H1 (cell line): ENCODE measurements around the gene TOMM7. TPM values are rescaled to one million over a fixed set of nuclear protein-coding genes. Genes with fewer than 3 reads are reported as not detected.

Source experiments
- CTCF ChIA-PET: fragments of 300-600 bp; sonication (Branson Sonifier 250); formaldehyde crosslinking; loops from one replicate; lab custom pipeline; 2021; ENCODE audit not compliant: partially characterized antibody; lab: Charles Lee
- POLR2A ChIA-PET: fragments of 300-600 bp; sonication (Branson Sonifier 250); formaldehyde crosslinking; loops from one replicate; lab custom pipeline; 2021; ENCODE audit warnings: inconsistent platforms; ENCODE audit not compliant: partially characterized antibody; lab: Charles Lee
- DNase-seq, 2 experiments: peaks; one replicate each; pipeline versions ENCODE4 v3.0.0 to v3.0.0-alpha.2; 2010 to 2022; ENCODE audit warnings: low spot score in 2 of 2, low read depth in 1 of 2, mixed read lengths in 1 of 2
- FAIRE-seq: peaks from 2 replicates; lab custom pipeline; 2011; peaks lifted over from hg19 to GRCh38; lab: Jason Lieb, UNC
- H2AFZ ChIP-seq: 2 replicates; pipeline ENCODE4 v1.8.1; 2012; ENCODE audit warnings: low read length, inconsistent platforms
- H2AK5ac ChIP-seq: 2 replicates; pipeline ENCODE4 v1.6.1; 2013; ENCODE audit warnings: low read depth, low read length
- H2BK120ac ChIP-seq: replicated peaks from 2 replicates; pipeline ENCODE3; 2013; ENCODE audit warnings: low read depth, low read length, inconsistent platforms
- H2BK12ac ChIP-seq: 2 replicates; pipeline ENCODE4 v1.6.1; 2013; ENCODE audit warnings: low read depth, low read length
- H2BK15ac ChIP-seq: 2 replicates; pipeline ENCODE4 v1.6.1; 2013; ENCODE audit warnings: low read length
- H2BK20ac ChIP-seq: 2 replicates; pipeline ENCODE4 v1.6.1; 2013; ENCODE audit warnings: low read length
- H2BK5ac ChIP-seq: 2 replicates; pipeline ENCODE4 v1.6.1; 2013; ENCODE audit warnings: low read depth, low read length
- H3K14ac ChIP-seq: 2 replicates; pipeline ENCODE4 v1.6.1; 2013; ENCODE audit warnings: inconsistent platforms; ENCODE audit not compliant: insufficient read length
- H3K18ac ChIP-seq: 2 replicates; pipeline ENCODE4 v1.6.1; 2013; ENCODE audit warnings: low read length; ENCODE audit errors: extremely low read depth
- H3K23ac ChIP-seq: 2 replicates; pipeline ENCODE4 v1.6.1; 2013; ENCODE audit warnings: inconsistent platforms; ENCODE audit not compliant: insufficient read length
- H3K23me2 ChIP-seq: 2 replicates; pipeline ENCODE4 v1.6.1; 2013; ENCODE audit warnings: low read depth, low read length
- H3K27ac ChIP-seq: 2 replicates; pipeline ENCODE4 v1.6.1; 2011; ENCODE audit warnings: low read depth, low read length, inconsistent platforms
- H3K27me3 ChIP-seq, 4 experiments: replicated peaks in 1 of 4; 1 replicate in 1 of 4; 2 replicates in 3 of 4; pipeline versions ENCODE4 v1.6.1 to v1.8.1; 2011 to 2013; ENCODE audit warnings: low read length in 3 of 4, mild to moderate bottlenecking in 3 of 4, inconsistent platforms in 2 of 4, mixed read lengths in 2 of 4, moderate library complexity in 1 of 4; ENCODE audit not compliant: control insufficient read depth in 3 of 4, insufficient read depth in 3 of 4; ENCODE audit errors: extremely low read depth in 1 of 4
- H3K36me3 ChIP-seq, 4 experiments: 2 replicates each; pipeline versions ENCODE4 v1.6.1 to v1.8.1; 2011 to 2013; ENCODE audit warnings: mild to moderate bottlenecking in 4 of 4, low read length in 3 of 4, moderate library complexity in 2 of 4, control low read depth in 1 of 4, inconsistent platforms in 1 of 4; ENCODE audit not compliant: insufficient read depth in 4 of 4, control insufficient read depth in 2 of 4
- H3K4ac ChIP-seq: replicated peaks from 2 replicates; pipeline ENCODE3; 2013; ENCODE audit warnings: low read length, low read depth, mixed read lengths, inconsistent platforms; ENCODE audit not compliant: insufficient read length
- H3K4me1 ChIP-seq, 4 experiments: replicated peaks in 1 of 4; 1 replicate in 1 of 4; 2 replicates in 3 of 4; pipeline versions ENCODE4 v1.6.1 to v1.8.1; 2011 to 2013; ENCODE audit warnings: low read length in 3 of 4, inconsistent platforms in 2 of 4, mixed read lengths in 1 of 4; ENCODE audit not compliant: insufficient read depth in 4 of 4, control insufficient read depth in 3 of 4
- H3K4me2 ChIP-seq, 2 experiments: 2 replicates each; pipeline versions ENCODE4 v1.6.1 to v1.8.1; 2011 to 2013; ENCODE audit warnings: low read depth in 2 of 2, low read length in 2 of 2, control low read depth in 1 of 2, inconsistent platforms in 1 of 2, mild to moderate bottlenecking in 1 of 2; ENCODE audit not compliant: insufficient read depth in 1 of 2
- H3K4me3 ChIP-seq, 4 experiments: fragments of 200-600, 300-600 bp in 1 of 4; sonication (generic), shearing (Covaris generic), sonication (Bioruptor Twin) in 1 of 4; 2 replicates each; pipeline versions ENCODE4 v1.5.1 to v1.8.1; 2011 to 2016; ENCODE audit warnings: low read length in 4 of 4, low read depth in 3 of 4, control low read depth in 2 of 4, inconsistent platforms in 2 of 4, mild to moderate bottlenecking in 2 of 4, mixed read lengths in 1 of 4, moderate library complexity in 1 of 4; ENCODE audit not compliant: insufficient read depth in 2 of 4; ENCODE audit errors: extremely low read depth in 1 of 4
- H3K56ac ChIP-seq: replicated peaks from 2 replicates; pipeline ENCODE3; 2013; ENCODE audit warnings: low read depth, mild to moderate bottlenecking, mixed read lengths, low read length, inconsistent platforms; ENCODE audit not compliant: insufficient read length
- H3K79me1 ChIP-seq: 2 replicates; pipeline ENCODE4 v1.6.1; 2013; ENCODE audit warnings: low read depth, low read length, control low read depth
- H3K79me2 ChIP-seq, 2 experiments: 2 replicates each; pipeline versions ENCODE4 v1.6.1 to v1.8.1; 2012 to 2013; ENCODE audit warnings: low read length in 2 of 2, mild to moderate bottlenecking in 2 of 2, inconsistent platforms in 1 of 2; ENCODE audit not compliant: insufficient read depth in 2 of 2, control insufficient read depth in 1 of 2
- H3K9ac ChIP-seq, 4 experiments: replicated peaks in 1 of 4; 1 replicate in 1 of 4; 2 replicates in 3 of 4; pipeline versions ENCODE4 v1.6.1 to v1.8.1; 2011 to 2013; ENCODE audit warnings: low read depth in 3 of 4, low read length in 3 of 4, control low read depth in 2 of 4, mild to moderate bottlenecking in 2 of 4, moderate library complexity in 2 of 4, inconsistent platforms in 1 of 4; ENCODE audit errors: extremely low read depth in 1 of 4
- H3K9me3 ChIP-seq, 2 experiments: 2 replicates each; pipeline versions ENCODE4 v1.6.1 to v1.8.1; 2012 to 2013; ENCODE audit warnings: mild to moderate bottlenecking in 2 of 2, moderate library complexity in 2 of 2, control low read depth in 1 of 2, inconsistent platforms in 1 of 2, low read depth in 1 of 2, low read length in 1 of 2, mixed read lengths in 1 of 2; ENCODE audit not compliant: insufficient read depth in 2 of 2
- H4K20me1 ChIP-seq, 2 experiments: replicated peaks in 1 of 2; 2 replicates each; pipeline versions ENCODE3 to v1.8.1; 2011 to 2013; ENCODE audit warnings: inconsistent platforms in 2 of 2, low read length in 2 of 2, mild to moderate bottlenecking in 1 of 2; ENCODE audit not compliant: insufficient read depth in 2 of 2, control insufficient read depth in 1 of 2
- H4K5ac ChIP-seq: 2 replicates; pipeline ENCODE4 v1.6.1; 2013; ENCODE audit warnings: low read length, low read depth, mixed read lengths, inconsistent platforms; ENCODE audit not compliant: insufficient read length
- H4K8ac ChIP-seq: 2 replicates; pipeline ENCODE4 v1.8.0; 2013; ENCODE audit warnings: mild to moderate bottlenecking, moderate library complexity, low read length, inconsistent platforms; ENCODE audit not compliant: insufficient read depth; ENCODE audit errors: extremely low read depth
- H4K91ac ChIP-seq: replicated peaks from 2 replicates; pipeline ENCODE3; 2013; ENCODE audit warnings: low read length, mixed read lengths, inconsistent platforms; ENCODE audit not compliant: insufficient read length
- BRCA1 ChIP-seq: IDR thresholded peaks from 2 replicates; pipeline ENCODE4 v1.6.1; 2012; ENCODE audit warnings: low read depth, low read length, improper control_type of control experiment
- KDM5A ChIP-seq: fragments of 200-600 bp; IDR thresholded peaks from 2 replicates; pipeline ENCODE4 v1.7.1; 2012; ENCODE audit warnings: mild to moderate bottlenecking, low read length, inconsistent platforms, mixed read lengths
- SAP30 ChIP-seq: fragments of 300-600 bp; sonication (generic); IDR thresholded peaks from 2 replicates; pipeline ENCODE4 v1.7.1; 2012; ENCODE audit warnings: low read length, moderate library complexity, mild to moderate bottlenecking, inconsistent platforms; ENCODE audit not compliant: insufficient read depth, insufficient replicate concordance
- SIX5 ChIP-seq: IDR thresholded peaks from 2 replicates; pipeline ENCODE4 v1.6.1; 2011; ENCODE audit warnings: mild to moderate bottlenecking, low read depth, low read length
- SUZ12 ChIP-seq: fragments of 200-600 bp; sonication (generic); IDR thresholded peaks from 2 replicates; pipeline ENCODE4 v1.6.1; 2012; ENCODE audit warnings: mild to moderate bottlenecking, inconsistent platforms, low read length, moderate library complexity, mixed read lengths
- whole genome bisulfite sequencing, 2 experiments: shearing (Covaris generic) in 1 of 2; methylation state at CpG; one replicate each; pipeline versions ENCODE4 v1.1.6 to v1.1.7; 2013 to 2015; ENCODE audit warnings: low lambda C conversion rate in 2 of 2, mixed read lengths in 2 of 2, inconsistent platforms in 1 of 2, low coverage in 1 of 2, missing lambda C conversion rate in 1 of 2; ENCODE audit not compliant: insufficient replicate concordance in 2 of 2, insufficient coverage in 1 of 2, insufficient read length in 1 of 2; ENCODE audit errors: extremely low coverage in 1 of 2, missing lambda C conversion rate in 1 of 2; 5-methylcytosine and 5-hydroxymethylcytosine counted together
- polyA plus RNA-seq, 7 experiments: library from polyadenylated mRNA; depleted of rRNA in 3 of 7; stranded (reverse) in 5 of 7; unstranded in 2 of 7; fragments of >200 nt in 5 of 7; fragments of 200-250 nt in 2 of 7; gene quantifications; 1 replicate in 5 of 7; 2 replicates in 1 of 7; 4 replicates in 1 of 7; pipeline versions ENCODE4 v1.2.1 to v1.2.3, GENCODE V29; 2011 to 2013; ENCODE audit warnings: missing spikeins in 2 of 7, mixed read lengths in 2 of 7
- total RNA-seq: library from RNA; stranded (reverse); fragmentation: NEBNext Ultra II Directional; extraction: Animal tissue kit (Norgen Biotek cat#: 25700); gene quantifications from 2 replicates; pipeline ENCODE4 v1.2.1, GENCODE V29; 2021

The TOMM7 gene
- total and polyA plus RNA-seq, 2 of the 8 experiments (the other 6 are each of a cell fraction or from before 2014, with no cell fraction given), result 389 to 508 TPM

DNA sequence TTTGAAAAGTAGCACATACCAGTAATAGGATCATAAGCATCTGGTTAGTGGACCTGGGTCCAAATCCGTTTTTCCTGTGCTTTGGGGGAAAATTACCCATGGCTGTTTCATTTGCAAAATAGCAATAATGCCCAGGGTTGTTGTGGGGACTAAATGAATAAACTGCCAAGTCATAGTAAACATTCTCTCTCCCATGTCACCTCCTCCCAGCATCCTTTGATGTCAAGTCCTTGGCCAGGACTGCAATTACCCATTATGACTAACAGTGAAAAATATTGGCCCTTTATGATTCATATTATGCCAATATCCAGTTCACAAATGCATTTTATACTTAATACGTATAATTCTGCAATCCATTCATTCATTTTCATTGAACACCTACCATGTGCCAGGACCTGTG is 23.0 kb downstream of the TOMM7 start:
- H4K20me1 ChIP-seq, result no peaks in the 10 kb centered on the region
- H3K27ac ChIP-seq, result no peak overlapping the region
- no peaks in the 10 kb centered on the region for H3K27me3 ChIP-seq
- H3K23ac ChIP-seq, result no peak overlapping the region
- H2BK20ac ChIP-seq, result no peak overlapping the region
- no peak overlapping the region for H4K8ac ChIP-seq
- no peak overlapping the region for H3K4ac ChIP-seq
- no peak overlapping the region for H3K18ac ChIP-seq
- H3K9me3 ChIP-seq, result peaks cover 2 to 16% of the 10 kb centered on the region in 2 experiments; a peak in 2 of 4 replicates
- DNase-seq (no peak), FAIRE-seq (no peak)
- no peaks in the 10 kb centered on the region for H3K79me2 ChIP-seq
- no peak overlapping the region for H2BK120ac ChIP-seq
- no peak overlapping the region for H4K91ac ChIP-seq
- no peaks in the 10 kb centered on the region for H3K23me2 ChIP-seq
- H3K4me1 ChIP-seq, result peaks cover 3 to 6% (median 4%) of the 10 kb centered on the region in 4 experiments
- no peak overlapping the region for H2BK12ac ChIP-seq
- H3K14ac ChIP-seq, result no peak overlapping the region
- 82% methylated on average over 2 of the region's 2 CpGs; no CpG with 5 or more reads in 1 of the 2 experiments for WGBS, 2 experiments
- no peak overlapping the region for H3K4me3 ChIP-seq
- H3K36me3 ChIP-seq, result peaks cover 0 to 2% (median 0%) of the 10 kb centered on the region in 4 experiments; a peak in 1 of 8 replicates
- no peak overlapping the region for H4K5ac ChIP-seq
- H3K9ac ChIP-seq, result no peak overlapping the region
- H2AFZ ChIP-seq, result no peak overlapping the region
- POLR2A ChIA-PET, result no interaction called here
- no peak overlapping the region for H3K4me2 ChIP-seq
- no peak overlapping the region for H3K56ac ChIP-seq
- no peak overlapping the region for H2BK5ac ChIP-seq
- CTCF ChIA-PET, result no interaction called here
- H3K79me1 ChIP-seq, result no peaks in the 10 kb centered on the region
- H2AK5ac ChIP-seq, result no peak overlapping the region
- no peak overlapping the region for H2BK15ac ChIP-seq
- TF ChIP-seq SUZ12 (no peak), KDM5A (no peak), SAP30 (no peak), SIX5 (no peak), BRCA1 (no peak)
